GM19025 (cell line): ENCODE results near the gene PODXL.
A peak's percentile ranks its signal among the peaks of the same experiment; 100 is the strongest.
"Not testable (repeated sequence)": the region's sequence is repeated elsewhere in the genome, so short reads cannot be mapped to it uniquely, and the experiment has no call there.

ENCODE experiments used
- ATAC-seq: cut with Tn5 transposase; IDR thresholded peaks from one replicate; pipeline ENCODE4 v1.9.1; 2021; ENCODE audit warnings: mild to moderate bottlenecking, low read depth, moderate library complexity; ENCODE audit not compliant: unreplicated experiment

Gene PODXL

DNA sequence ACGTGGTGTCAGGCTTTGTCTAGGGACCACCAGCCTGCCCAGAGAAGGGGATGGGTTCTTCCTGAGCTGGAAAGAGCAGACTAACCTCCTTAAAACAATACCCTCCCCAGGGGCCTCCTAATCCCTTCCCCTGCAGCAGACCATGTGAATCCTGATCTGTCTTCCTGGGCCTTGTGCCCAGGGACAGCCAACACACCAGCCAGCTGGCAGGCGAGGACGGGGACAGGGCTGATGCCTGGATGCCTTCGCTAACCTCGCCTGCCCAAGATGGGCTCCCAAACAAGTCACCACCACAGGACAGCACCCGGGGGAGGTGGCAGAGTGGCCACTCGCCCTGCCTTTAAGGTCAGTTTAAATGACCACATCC is 17.6 kb downstream of the PODXL start:
- no peak for ATAC-seq

- no peak for ATAC-seq
These were observed 18.2 kb downstream of the PODXL start for GRCh38 chr7:131538071-131538812.

DNA sequence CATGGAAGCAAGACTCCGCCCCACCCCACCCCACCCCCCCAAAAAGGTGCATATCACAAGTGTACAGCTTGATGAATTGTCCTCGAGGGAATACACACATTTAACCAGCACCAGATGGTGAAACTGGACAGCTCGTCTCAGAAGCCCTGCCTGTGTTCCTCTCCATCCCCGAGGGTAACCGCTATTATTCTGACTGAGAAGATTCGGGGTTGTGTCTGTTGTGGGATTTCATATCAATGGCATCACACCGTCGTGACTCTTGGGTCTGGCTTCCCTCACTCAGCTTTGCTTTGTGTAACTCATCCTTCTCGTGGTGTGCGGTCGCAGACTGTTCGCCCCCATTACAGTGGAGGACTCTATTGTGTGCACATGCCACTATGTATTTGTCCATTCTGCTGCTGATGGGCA is 18.9 kb downstream of the PODXL start:
- no peak for ATAC-seq

DNA sequence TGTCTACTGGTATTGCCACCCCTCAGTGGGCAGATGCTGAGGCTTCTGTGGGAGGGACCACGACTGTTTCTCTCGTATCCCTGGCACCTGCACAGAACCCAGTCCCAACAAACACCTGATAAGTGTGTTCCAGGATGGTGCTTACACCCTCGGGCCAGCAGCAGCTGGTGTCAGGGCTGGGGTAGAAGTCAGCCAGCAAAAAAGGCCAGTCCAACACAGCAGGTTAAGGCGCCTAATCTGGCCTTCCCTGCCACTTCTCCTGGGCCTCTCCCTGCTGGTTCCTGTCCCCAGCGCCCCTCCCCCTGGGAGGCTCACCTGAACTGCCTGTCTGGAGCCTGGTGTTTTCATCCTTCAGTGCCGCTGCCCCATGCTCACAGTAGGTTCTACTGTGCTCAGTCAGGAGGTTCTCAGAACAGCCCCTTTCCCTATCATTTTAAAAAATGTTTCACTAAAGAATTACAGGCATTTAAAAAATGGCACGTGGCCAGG is 20.0 kb downstream of the PODXL start:
- ATAC-seq = no peak

DNA sequence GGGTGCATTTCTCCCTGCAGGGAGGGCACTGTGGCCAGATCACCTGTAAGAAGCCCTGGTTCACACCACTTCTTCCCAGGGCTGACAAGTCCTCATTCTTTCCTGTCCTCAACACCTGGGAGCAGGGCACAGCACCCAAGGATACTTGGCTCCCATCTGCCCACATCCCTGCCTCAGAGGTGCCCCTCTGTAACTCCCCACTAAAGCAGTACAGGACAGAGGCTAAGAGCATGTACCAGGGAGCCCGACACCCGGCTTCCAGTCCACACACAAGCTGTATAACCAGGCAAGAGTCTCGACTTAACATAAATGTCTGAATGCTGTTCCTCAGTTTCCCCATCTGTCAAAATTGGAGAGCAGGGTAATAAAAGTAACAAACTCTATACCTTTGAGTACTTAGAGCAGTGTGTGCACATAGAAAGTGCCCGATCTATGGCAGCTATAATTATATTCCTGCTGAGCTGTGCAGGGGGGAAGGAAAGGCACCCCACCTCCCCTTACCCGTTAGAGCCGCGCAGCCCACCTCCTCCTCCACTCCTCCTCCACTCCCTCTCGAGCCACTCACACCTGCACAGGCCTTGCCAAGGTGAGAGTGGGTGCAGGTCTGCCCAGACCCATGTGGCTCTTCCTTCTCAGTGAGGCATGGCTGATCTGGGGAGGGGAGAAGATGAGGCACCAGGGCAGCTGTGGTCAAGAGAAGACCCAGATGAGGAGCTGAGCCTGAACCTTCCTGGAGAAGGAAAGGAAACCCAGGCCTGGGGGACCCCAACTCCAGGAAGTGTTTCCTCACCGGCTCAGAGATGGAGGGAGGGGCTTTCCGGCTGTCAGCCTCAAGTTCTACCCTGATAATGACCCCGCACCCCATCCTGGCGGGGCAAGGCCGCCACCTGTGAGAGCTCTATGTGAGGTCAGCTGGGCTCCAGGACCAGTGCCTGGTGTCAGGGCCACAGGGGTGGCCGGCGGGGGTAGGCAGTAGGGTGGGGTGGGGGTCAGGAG is 22.6 kb downstream of the PODXL start:
- no peak for ATAC-seq

- no peak for ATAC-seq
These were observed 23.3 kb downstream of the PODXL start for GRCh38 chr7:131533151-131533559.

DNA sequence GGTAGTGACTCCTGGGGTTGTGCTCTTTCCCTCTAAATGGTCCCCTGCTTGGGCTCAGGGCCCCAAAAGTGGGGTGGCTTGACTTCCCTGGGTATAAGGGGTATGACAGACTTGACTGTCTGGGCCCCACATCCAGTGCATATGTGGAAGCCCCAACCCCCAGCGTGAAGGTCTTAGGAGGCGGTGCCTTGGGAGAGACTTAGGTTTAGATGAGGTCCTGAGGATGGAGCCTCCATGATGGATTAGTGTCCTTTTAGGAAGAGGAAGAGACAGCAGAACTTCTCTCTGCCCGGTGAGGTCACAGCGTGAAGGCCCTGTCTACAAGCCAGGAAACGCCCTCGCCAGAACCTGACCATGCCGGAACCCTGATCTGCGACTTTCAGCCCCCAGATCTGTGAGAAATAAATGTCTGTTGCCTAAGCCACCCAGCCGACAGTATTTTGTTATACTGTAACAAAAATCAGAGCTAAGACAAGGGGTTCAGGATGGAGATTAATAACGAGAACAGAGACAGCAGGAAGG is 23.8 kb downstream of the PODXL start:
- no peak for ATAC-seq

DNA sequence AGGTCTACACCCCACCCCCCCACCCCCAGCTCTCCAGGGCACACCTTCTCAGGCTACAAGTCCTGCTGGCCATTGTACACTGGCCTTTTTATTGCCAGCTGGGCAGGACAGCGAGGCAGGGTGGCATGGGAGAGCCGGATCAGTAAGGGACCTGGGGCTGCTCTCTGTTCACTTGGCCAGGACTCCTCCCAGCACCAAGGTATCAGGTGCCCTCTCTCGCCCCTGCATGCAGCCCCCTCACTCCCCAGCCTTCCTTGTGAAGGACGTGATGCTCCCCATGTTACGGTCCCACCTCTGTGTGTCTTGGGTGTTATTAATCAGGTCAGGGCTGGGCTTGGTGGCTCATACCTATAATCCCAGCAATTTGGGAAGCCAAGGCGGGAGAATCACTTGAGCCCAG is 26.3 kb downstream of the PODXL start:
- ATAC-seq = no peak

- ATAC-seq = no peak
These were observed 26.8 kb downstream of the PODXL start for GRCh38 chr7:131529617-131530016.

- no peak for ATAC-seq
These were observed 27.2 kb downstream of the PODXL start for GRCh38 chr7:131529179-131529578.

- peak; percentile 50 for ATAC-seq
These were observed 29.0 kb downstream of the PODXL start for GRCh38 chr7:131527456-131527855.

GRCh38 chr7:131525820-131526219 is 30.6 kb downstream of the PODXL start:
- no peak for ATAC-seq

GRCh38 chr7:131524703-131525102 is 31.7 kb downstream of the PODXL start:
- ATAC-seq = no peak

- ATAC-seq = no peak
These were observed 32.3 kb downstream of the PODXL start for GRCh38 chr7:131524115-131524514.

GRCh38 chr7:131522325-131522930 is 34.0 kb downstream of the PODXL start:
- peak; percentile 59 for ATAC-seq

DNA sequence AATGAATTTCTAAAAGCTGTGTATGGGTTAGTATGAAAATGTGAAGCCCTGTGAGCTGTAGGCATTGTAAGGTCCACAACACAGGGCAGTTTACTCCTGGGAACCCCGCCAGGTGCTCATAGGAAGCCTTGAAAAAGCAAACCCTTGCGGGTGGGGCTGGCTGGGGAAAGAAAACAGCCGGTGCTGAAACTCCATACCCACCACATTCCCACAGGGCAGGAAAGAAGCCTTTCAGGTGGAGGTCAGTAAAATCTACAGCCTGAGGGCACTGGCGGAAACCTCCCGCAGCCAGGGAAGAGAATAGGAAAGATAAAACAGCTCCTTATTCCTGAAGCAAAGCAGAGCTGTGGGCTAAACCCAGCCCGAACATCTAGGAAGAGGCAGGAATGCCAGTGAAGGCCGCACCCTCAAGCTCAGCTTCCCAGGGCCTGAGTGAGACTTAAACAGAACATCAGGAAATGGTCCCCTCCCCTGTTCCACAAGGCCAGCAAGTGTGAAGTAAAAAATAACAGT is 34.7 kb downstream of the PODXL start:
- ATAC-seq = no peak

DNA sequence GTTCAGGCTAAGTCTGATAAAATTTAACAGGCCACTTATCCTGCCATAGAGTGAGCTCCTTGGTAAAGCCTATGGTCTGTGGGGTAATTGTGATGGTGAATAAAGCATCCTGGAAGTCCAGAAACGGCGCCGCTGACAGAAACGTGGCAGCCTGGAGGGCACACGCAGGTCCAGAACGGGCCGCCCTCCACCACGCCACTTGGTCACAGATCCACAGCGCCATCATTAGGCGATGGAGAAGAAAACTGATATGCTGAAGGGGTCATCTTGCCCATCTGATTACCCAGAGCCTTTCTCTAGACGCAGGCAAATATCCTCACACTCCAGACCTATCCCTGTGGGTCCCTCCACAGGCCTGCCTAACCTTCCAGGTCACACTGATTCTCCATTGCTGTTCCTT is 37.8 kb downstream of the PODXL start:
- ATAC-seq = no peak

DNA sequence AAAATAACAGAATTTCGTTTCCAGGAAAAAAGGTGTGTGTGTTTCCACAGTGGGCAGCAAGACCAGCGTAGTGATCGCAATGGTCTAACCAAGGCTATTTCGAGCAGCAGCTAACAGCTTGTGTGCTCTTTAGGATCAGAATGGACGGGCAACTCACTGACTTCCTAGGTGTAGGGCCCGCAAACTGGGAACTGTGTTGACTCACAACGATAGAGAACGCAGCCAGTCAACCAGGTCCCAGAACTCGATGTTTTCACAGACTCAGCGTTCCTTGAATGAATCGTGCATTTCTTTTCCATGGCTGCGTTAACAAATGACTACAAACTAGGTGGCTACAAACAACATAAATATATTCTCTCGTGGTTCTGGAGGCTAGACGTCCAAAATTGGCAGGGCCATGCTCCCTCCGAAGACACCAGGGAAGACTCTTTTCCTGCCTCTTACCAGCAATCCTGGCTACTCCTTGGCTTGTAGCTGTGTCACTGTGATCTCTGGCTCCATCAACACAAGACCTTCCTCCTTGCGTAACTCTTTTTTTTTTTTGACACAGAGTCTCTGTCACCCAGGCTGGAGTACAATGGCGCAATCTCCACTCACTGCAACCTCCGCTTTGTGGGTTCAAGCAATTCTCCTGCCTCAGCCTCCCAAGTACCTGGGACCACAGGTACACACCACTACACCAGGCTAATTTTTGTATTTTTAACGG is 39.1 kb downstream of the PODXL start:
- no peak for ATAC-seq

GRCh38 chr7:131515471-131515870 is 41.0 kb downstream of the PODXL start:
- not testable (repeated sequence) for ATAC-seq
